DMS79 treated with DMSO at 0.1 percent for 48 hours (cell line): ENCODE measurements around the gene GRB10.
"Not testable (repeated sequence)": the region's sequence is repeated elsewhere in the genome, so short reads cannot be mapped to it uniquely, and the experiment has no call there.

ENCODE experiments used
- DNase-seq: peaks from one replicate; lab custom pipeline; 2025; lab: John Stamatoyannopoulos, UW

The GRB10 gene

GRCh38 chr7:50545613-50546012 lies 237.1 kb downstream of the GRB10 start:
- not testable (repeated sequence) for DNase-seq

DNA sequence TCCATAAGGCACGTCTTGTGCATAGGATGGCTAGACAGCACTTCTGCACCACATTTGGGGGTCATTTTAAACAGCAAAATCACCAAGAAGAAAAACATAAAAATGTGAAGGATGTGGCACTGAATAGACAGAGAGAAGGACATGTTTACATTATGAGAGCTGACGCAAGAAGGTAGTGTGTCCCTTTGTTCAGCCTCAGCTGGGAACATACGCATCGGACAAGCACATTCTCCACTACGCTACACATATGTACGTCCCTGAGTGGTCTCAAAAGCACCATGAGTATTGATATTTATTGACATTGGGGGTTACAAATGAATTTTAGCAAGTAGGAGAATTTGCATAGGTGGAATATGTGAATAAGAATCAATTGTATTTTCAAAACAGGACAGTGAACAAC lies 237.7 kb downstream of the GRB10 start:
- no peak for DNase-seq

DNA sequence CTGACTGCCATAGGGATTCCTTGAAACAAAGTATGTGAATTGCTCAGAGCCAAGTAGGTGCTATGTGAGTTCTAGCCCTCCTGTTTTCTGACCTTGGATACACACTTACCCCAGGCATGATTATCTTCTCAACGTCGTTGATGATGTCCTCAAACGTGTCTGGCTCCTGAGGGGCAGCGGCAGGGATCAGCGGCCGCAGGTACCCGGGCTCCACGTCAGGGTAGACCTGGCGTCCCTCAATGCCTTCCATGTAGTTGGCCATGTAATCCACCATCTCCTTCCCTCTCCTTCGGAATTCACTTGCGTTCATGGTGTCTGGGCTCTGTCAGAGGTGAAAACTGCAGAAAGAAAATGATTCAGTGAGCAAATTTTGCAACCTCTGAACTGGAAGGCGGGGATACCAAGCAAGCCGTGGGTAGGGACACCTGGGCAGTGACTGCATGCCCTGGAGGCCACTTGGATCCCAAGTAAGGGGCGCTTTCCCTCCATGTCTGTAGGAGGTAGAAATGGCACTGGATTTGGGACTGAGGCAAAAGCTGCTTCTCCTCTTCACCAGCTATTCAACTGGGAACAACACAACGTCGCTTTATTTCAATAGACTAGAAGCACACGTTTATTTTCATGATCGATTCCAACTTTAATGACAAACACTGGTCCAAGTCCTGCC lies 238.8 kb downstream of the GRB10 start:
- no peak for DNase-seq

DNA sequence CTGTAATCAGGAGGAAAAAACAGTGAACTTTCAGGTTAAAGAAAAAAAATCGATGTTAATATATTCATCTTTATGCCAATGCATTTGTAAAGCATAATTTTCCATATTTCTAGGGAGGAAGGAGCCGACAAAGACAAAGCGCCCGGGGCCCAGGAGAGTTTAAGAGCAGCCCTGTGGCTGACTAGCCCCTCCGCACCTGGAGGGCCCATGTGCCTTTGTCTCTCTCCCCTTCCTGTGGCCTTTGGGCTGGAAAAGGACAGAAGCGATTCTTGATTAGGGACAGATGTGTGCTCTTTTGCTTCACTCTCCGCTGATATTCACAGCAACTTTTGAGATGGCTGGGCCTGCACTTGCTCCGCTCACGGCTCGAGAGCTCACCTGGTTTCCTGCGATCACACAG lies 240.6 kb downstream of the GRB10 start:
- DNase-seq: no peak

DNA sequence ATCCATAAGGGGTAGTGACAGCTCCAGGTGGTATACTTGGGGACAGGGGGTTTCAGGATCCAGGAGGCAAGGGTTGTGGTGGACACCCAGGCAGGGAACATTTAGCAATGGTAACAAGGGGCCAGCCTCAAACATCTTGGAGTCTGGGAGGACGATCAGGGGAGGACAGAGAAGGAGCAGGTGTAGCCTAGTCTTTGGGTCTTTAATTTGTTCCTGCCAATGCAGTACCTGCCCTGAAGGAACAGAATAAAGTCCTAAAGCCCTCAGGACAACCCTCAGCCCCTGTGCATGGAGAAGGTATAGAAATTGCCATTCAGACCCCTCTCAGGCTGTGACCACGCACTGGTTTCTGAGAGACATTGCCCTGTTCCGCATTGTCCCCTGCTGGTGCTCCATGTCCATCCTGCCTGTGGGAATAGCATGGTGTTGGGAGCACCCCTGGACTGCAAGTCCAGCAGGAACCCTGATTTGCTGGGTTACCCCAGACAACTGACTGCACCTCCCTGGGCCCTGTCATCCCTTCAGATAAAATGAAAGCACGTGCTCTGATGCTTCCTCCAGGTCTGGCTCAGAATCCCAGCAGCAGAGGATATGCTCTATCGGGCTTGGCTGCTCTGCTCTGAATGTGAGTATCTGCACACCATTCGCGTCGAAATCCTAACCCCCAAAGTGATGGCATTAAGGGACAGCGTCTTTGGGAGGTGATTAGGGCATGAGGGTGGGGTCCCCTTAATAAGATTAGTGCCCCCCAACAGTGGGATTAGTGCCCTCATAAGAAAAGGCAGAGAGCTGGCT lies 241.7 kb downstream of the GRB10 start:
- no peak for DNase-seq
